HG02970 (cell line): ENCODE results near the gene ABCA13.
"Not testable (repeated sequence)": the region's sequence is repeated elsewhere in the genome, so short reads cannot be mapped to it uniquely, and the experiment has no call there.

Source experiments
- ATAC-seq: cut with Tn5 transposase; IDR thresholded peaks from one replicate; pipeline ENCODE4 v1.9.1; 2021; ENCODE audit warnings: mild to moderate bottlenecking, moderate library complexity, moderate number of reproducible peaks; ENCODE audit not compliant: unreplicated experiment, low FRiP score

Gene ABCA13

DNA sequence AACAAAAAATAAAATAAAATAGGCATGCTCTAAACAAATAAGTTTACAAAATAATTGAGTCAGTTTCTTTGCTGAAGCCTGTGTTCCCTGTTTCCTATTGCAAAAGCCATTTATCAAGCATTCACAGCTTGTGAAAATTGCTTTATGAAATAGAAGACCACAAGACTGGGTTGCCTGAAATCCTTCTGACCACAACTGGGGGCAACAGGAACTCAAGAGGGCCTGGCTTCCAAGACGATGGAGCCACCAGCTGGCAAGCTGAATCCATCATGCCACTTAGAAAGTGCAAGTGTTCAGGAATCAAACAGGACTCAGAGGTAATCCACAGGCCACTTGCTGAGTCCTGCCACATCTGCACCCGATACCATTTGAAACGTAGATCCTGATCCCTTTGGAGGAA, 752 bp upstream of the ABCA13 start:
- ATAC-seq, result no peak

DNA sequence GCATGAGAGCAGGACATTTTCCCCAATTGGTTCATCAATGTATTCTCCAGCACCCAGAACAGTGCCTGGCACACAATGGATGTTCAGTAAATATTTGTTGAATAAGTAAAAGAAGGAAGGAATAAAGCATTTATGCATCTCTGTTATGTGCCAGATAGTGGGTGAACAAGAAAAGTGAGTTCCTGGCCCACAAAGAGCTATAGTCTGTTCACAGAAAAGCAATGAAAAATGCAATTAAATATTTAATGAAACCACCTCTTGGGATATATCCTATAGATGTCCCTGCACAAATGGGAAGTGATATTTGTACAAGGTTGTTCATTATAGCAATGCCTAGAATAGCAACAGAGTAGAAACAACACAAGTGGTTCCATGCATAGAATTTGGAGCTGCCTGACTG, 2.1 kb downstream of the ABCA13 start:
- ATAC-seq, result no peak

DNA sequence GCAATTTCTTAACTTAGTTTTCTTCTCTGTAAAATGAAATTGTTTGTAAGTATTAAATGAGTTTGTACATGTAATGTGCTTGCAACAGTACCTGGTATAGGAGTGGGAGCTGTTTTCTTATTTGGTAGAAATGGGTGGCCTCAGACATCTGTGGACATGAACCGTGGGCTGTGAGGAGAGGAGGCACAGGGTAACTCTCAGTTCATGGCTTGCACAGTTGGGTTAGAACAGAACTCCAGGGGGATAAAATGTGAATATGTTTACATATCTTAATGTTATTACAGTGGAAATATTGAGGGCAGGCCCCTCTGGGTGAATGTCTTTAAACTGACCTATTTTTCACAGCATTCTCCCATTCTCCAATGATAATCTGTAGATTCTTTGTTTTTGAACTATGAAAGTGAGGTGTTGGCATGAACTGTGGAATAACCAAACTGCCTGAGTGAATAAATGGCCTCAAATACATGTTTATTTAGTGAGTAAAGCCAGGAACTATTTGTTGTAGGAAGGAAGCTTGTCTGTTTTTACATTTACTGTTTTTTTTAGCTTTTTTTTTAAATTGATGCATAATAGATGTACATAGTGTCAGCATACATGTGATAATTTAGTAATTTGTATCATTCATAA, 2.6 kb downstream of the ABCA13 start:
- no peak for ATAC-seq

DNA sequence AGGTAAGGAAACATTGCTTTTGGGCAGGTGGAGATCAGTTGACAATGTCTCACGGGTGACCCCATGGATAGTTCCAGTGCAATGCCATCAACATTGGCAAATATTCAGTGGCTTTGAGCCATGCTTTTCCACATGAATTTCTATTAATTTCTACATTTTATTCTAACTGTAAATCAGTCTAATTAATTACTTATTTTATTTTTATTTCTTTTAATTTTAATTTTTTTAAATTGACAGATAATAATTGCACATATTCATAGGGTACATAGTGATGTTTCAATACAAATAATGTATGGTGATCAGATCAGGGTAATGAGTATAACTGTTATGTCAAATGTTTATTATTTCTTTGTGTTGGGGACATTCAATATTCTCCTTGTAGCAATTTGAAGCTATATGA, 3.8 kb downstream of the ABCA13 start:
- ATAC-seq, result no peak

DNA sequence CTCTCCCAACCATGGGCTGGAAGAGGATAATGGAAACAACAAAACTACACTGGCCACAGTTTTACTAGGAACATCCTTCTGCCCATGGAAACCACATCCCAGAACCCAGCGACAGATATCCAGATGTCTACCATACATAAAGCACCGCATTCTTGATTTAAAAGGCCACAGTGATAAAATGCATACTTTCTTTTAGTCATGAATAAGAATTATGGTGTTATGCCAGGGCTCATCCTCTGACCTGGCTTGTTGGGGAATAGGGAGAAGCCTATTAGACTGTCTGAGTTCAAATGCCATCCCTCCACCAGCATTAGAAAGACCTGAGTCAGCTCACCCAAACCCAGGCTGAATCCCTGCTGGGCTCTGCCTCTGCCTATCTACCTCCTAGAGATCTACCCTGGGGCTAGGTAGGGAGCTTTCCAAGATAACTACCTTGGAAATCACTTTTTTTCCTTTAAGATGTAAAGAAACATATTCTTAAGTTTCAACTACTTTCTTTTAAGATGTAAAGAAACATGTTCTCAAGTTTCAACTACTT, 5.2 kb downstream of the ABCA13 start:
- ATAC-seq, result no peak

DNA sequence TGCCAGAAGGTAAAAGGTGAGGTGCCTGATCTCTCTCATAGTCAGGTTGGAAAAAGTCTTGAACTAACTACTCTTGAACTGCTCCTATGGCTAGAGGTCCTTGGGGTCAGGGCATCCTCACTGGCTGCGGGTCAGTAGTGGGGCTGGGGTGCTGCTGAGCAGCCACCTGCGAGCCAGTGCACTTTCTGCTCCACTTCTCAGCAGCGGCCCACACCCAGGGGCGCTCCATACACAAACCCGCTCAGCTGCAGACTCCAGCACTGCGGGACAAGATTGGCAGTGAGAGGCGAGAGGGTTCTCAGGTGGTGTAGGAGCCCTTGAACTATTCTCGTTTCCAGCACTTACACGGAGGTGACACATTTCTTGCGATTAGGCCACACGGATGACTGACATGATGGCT, 6.0 kb downstream of the ABCA13 start:
- ATAC-seq, result no peak

DNA sequence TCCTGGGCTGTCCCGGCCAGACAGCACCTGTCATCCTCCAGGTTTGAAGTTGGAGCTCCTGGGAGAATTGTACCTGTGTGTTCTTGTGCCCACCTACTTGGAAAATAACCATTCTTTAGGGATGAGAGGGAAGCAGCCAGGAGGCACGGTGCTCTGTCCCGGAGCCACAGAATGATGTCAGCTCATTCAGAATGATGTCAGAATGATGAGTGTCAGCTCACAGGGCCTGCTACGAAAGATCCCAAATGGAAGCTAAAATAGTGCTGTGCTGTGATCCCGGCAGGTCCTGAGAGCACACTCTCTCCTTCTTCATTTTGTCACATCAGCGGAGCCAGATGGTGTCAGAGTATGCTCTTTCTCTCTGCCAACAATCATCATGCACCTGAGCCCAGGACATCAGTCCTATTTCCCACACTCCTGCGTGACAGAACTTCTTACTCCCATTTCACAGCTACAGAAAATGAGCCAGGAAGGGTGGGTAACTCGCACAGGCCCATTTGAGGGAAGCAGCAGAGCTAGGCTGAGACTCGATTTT, 8.3 kb downstream of the ABCA13 start:
- ATAC-seq, result no peak

DNA sequence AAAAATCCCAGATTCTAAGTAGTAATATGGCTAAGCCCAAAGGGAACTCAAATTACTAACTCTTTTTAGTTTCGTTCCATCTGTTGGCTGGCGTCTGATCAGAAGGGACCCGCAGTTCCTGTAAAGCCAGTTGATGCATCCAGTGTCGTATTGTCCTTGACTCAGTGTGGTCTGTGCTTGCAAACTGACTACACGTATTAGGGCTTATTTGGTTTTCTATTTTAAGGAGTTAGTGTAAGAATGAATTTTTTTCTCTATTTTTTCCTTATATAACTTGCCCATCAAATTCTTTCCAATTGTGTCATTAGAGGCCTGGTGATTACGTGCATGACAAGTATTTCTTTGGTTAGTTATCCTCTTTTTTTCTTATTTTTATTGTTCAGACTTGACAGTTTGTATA, 9.7 kb downstream of the ABCA13 start:
- no peak for ATAC-seq

DNA sequence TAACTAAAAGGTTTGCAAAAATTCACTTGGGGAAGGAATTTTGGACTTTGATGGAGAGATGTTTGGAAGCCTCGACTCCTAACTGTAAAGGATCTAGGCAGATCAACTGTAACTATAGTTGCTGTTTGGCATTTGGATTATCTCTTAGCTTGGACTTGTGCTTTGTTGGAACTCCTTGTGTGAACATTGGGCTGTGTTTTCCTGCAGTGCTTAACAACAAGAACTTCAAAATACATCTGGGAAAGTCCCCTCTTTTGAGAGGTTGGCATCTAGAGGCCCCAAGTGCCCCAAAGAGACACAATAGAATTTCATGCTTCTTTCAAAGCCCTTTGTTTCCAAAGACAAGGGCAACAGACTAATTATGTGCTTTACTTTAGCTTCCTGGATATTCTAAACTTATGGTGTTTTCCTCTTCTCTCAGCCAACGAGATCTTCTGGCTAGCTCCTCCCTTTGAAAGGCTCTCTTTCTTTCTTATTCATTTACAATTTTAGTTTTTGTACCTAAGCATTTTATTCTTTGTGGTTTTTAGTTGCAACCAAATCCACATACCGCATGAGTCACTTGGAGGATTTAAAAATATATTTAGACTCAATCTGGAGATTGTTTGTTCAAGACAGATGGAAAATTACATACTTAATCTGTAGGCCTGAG, 11.6 kb downstream of the ABCA13 start:
- ATAC-seq, result no peak

DNA sequence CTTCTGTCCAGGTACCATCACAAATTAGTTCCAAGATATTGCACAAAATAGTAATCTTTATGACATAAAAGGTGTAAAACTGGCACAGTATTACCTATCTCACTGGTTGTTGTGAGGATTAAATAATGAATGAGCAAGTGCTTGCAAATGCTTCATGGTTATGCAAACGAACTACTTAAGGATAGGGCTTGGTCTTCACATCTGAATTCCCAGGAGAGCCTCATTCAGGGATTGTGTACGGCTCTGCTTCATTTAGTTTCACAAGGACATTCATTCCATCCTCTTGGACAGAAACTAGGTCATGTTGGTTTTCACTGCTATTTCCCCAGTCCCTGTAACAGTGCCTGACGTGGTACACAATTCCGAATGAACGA, 12.1 kb downstream of the ABCA13 start:
- no peak for ATAC-seq

DNA sequence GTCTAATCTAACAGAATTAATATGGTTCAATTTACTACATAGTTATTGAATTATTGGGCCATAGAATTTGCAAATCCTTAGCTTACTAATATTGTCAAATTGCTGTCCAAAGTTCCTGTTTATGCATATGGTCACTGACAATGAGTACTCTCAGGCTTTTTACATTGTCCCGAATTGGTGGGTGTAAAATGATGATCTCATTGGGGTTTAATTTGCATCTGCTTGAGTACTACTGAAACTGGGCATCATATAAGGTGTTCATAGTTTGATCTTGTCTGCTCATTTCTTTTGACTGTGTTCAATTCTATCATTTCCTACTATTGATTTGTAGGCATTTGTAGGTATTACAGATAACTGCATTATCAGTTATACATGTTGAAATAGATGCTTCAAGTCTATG, 12.7 kb downstream of the ABCA13 start:
- ATAC-seq, result no peak

DNA sequence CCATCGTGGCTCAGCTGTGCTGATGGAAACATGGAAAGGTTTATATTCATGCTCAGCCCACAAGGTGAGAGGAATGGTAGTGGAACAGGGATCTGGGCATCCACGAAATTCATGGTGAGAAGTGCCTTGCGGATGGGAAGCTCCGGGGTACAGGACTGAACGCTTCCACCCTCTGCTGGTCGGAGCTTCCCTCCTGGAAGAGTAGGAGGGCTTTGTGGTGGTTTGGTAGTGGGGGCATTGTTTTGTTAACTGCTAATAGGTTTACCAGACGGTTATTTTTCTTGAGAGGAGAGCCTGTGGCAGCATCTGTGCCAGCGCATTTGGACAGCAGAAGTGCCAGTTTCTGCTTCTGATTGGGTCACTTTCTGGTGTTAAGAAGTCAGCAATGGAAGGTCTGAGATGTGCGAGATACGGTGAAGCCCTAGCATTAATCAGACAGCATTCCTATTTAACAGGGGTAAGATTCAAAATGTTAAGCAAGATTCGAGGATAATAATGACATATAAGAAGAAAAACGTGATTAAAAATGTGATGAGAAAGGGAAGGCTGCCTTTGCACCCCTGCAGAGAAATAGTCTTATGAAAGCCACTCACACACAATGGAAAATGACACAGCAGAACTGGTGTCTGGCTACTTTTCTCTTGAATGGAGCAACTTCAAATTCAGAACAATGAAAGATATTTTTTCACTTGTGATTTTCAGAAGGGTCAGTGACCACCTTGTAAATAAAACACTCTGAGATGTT, 17.7 kb downstream of the ABCA13 start:
- ATAC-seq, result no peak

DNA sequence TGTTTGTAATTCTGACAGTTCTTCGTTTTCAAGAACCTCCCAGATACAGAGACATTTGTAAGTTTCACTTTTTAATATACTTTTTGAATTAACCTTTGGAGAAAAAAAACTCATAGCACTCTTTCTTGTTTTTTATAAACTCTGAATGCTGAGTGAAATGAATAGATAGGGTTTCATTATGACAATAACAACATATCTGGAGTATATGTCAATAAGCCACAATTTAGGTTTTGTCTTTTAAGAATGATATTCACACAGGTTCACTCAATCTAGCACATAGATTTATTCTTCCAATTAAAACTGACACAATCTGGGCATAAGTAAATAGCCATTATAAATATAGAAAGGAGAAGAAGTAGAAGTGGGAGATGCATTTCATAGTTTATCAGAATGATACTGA, 21.7 kb downstream of the ABCA13 start:
- no peak for ATAC-seq

DNA sequence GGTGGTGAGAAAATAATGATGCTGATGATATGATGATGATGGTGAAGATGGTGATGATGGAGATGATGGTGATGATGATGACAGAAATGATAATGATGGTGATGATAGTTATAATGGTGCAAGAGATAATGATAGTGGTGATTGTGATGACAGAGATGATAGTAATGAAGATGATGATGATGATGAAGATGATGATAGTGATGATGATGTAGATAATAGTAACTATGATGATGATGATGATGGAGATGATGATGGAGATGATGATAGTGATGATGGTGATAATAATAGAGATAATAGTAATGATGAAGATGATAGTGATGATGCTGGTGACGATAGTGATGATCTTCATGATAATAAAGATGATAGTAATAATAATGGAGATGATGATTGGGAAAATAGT, 22.2 kb downstream of the ABCA13 start:
- no peak for ATAC-seq

DNA sequence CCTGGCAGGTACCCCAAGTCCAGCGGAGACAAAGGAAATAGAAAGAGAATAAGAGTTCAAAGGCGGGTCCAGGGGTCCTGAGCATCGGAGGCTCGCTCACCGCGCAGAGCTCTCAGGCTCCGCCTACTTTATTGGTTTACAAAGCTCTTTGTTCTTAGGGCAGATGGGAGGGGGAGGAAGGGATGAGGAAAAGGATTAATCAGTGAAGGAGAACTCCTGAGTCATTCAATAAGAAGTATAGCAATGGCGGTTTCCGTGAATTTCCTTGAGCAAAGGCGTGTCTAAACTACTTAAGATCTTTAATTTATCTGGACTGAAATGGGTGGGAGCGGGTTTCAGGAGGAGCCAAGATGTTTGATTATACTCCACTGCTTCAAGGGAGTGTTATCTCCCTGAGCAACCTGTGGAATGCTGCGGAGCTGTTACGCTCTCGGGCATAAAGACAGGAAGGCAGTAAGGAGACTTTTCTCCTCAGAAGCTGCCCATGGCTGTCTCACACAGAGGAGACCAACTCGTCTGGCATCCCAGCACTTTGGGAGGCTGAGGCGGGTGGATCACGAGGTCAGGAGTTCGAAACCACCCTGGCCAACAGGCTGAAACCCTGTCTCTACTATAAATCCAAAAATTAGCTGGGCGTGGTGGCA, 29.8 kb downstream of the ABCA13 start:
- not testable (repeated sequence) for ATAC-seq

DNA sequence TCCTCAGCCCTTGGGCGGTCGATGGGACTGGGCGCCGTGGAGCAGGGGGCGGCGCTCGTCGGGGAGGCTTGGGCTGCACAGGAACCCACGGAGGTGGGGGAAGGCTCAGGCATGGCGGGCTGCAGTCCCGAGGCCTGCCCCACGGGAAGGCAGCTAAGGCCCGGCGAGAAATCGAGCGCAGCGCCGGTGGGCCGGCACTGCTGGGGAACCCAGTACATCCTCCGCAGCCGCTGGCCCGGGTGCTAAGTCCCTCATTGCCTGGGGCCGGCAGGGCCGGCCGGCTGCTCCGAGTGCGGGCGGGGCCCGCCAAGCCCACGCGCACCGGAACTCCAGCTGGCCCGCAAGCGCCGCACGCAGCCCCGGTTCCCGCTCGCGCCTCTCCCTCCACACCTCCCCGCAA, 31.7 kb downstream of the ABCA13 start:
- ATAC-seq, result not testable (repeated sequence)

DNA sequence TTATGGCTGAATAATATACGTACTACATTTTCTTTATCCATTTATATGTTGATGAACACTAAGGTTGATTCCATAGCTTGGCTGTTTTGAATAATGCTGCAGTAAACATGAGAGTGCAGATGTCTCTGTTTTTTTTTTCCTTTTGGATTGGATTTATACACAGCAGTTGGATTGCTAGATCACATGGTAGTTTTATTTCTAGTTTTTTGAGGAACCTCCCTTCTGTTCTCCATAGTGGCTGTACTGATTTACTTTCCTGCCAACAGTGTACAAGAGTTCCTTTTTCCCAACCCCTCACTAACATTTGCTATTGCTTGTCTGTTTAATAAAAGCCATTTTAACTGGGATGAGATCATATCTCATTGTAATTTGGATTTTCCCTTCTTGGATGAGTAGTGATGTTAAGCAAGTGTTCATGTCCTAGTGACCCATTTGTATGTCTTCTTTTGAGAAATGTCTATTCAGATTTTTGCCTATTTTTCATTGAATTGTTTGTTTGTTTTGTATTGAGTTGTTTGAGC, 36.0 kb downstream of the ABCA13 start:
- no peak for ATAC-seq

DNA sequence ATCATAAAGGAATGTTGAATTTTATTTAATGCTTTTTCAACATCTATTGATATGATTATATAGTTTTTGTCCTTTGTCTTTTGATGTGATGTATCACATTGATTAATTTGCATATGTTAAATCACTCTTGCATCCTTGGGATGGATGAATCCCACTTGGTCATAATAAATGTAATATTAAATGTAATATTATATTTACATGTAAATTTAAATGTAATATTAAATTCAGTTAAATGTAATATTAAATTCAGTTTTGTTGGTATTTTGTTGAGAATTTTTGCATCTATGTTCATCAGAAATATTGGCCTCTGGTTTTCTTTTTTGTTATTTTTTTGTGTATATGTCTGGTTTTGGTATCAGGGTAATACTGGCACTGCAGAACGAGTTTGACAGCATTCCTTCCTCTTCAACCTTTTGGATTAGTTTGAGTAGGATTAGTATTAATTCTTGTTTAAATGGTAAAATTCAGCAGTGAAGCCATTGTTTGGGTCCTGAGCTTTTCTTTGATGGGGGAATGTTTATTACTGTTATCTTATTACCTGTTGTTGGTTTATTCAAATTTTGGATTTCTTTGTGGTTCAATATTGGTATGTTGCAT, 37.8 kb downstream of the ABCA13 start:
- ATAC-seq, result no peak

DNA sequence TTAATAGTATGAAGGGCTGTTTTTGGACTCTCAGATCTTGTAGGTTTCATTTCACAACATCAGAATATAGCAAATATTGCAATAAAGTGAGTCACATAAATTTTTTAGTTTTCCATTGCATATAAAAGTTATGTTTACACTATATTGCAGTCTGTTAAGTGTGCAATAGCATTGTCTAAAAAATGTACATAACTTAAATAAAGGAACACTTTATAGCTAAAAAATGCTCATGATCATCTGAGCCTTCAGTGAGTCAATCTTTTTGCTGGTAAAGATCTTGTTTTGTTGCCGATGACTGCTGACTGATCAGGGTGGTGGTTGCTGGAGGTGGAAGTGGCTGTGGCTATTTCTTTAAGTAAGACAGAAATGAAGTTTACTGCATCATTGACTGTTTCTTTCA, 42.0 kb downstream of the ABCA13 start:
- no peak for ATAC-seq

DNA sequence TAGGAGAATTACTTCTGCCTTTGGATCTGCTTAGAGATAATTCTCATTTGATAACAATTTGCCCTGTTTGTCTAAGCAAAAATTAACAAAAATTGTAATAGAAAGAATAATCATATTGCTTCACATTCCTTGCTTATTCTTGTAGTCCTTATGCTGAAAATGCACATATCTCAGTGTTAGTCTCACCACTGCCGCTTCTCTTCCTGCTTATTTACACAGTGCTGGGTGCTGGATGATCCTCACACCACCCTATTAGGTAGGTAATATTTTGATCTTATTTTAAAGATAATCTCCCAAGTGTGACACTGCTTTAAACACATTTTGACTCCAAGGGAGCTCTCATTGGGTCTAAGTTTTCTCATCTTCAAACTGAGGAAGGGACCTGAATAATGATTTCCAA, 46.0 kb downstream of the ABCA13 start:
- ATAC-seq, result no peak
